Neural progenitor cell (in vitro differentiated cells): ENCODE measurements around the gene MYPN. TPM values are rescaled to one million over a fixed set of nuclear protein-coding genes. Genes with fewer than 3 reads are reported as not detected.

ENCODE experiments used
- DNase-seq: peaks from one replicate; pipeline ENCODE4 v3.0.0-alpha.2; 2016; ENCODE audit warnings: low spot score
- H2AFZ ChIP-seq: fragments of 200-600 bp; sonication (generic); replicated peaks from 2 replicates; pipeline ENCODE4 v1.6.1; 2016; ENCODE audit warnings: antibody characterized with exemption
- H3F3A ChIP-seq: fragments of 200-600 bp; sonication (generic); 2 replicates; pipeline ENCODE4 v1.6.1; 2016; ENCODE audit warnings: antibody characterized with exemption, low read depth
- H3K27ac ChIP-seq: fragments of 200-600 bp; sonication (generic); 2 replicates; pipeline ENCODE4 v1.5.1; 2016; ENCODE audit warnings: mild to moderate bottlenecking
- H3K27me3 ChIP-seq: fragments of 200-600 bp; sonication (generic); 2 replicates; pipeline ENCODE4 v1.6.1; 2016; ENCODE audit warnings: mild to moderate bottlenecking, moderate library complexity
- H3K36me3 ChIP-seq: fragments of 200-600 bp; sonication (generic); 2 replicates; pipeline ENCODE4 v1.5.1; 2016
- H3K4me1 ChIP-seq: fragments of 200-600 bp; sonication (generic); 2 replicates; pipeline ENCODE4 v1.6.1; 2016; ENCODE audit warnings: mixed run types
- H3K4me2 ChIP-seq: fragments of 200-600 bp; sonication (generic); 2 replicates; pipeline ENCODE4 v1.6.1; 2016
- H3K4me3 ChIP-seq: fragments of 200-600 bp; sonication (generic); 2 replicates; pipeline ENCODE4 v1.5.1; 2016
- H3K79me2 ChIP-seq: fragments of 200-600 bp; sonication (generic); 2 replicates; pipeline ENCODE4 v1.6.1; 2016; ENCODE audit warnings: low read depth
- H3K9ac ChIP-seq: fragments of 200-600 bp; sonication (generic); 2 replicates; pipeline ENCODE4 v1.6.1; 2016
- H3K9me3 ChIP-seq: fragments of 200-600 bp; sonication (generic); 2 replicates; pipeline ENCODE4 v1.5.1; 2016; ENCODE audit warnings: low read depth
- H4K20me1 ChIP-seq: fragments of 200-600 bp; sonication (generic); 2 replicates; pipeline ENCODE4 v1.6.1; 2016; ENCODE audit warnings: low read depth
- H3K27ac Mint-ChIP-seq: 3 replicates; pipeline ENCODE4 v1.8.0; 2021; ENCODE audit warnings: mixed read lengths
- H3K27me3 Mint-ChIP-seq: 2 replicates; pipeline ENCODE4 v1.8.0; 2022; ENCODE audit warnings: low read depth, mild to moderate bottlenecking, inconsistent platforms, moderate library complexity, mixed read lengths; ENCODE audit not compliant: insufficient read depth
- H3K36me3 Mint-ChIP-seq: 3 replicates; pipeline ENCODE4 v1.8.0; 2021; ENCODE audit warnings: mixed read lengths
- H3K4me1 Mint-ChIP-seq: 3 replicates; pipeline ENCODE4 v1.8.0; 2021; ENCODE audit warnings: mixed read lengths
- H3K4me3 Mint-ChIP-seq: 3 replicates; pipeline ENCODE4 v1.8.0; 2021; ENCODE audit warnings: mild to moderate bottlenecking, moderate library complexity, mixed read lengths
- H3K9me3 Mint-ChIP-seq: 3 replicates; pipeline ENCODE4 v1.8.0; 2020; ENCODE audit warnings: mixed read lengths
- CTCF ChIP-seq: fragments of 200-600 bp; sonication (generic); IDR thresholded peaks from 2 replicates; pipeline ENCODE4 v1.5.1; 2017; ENCODE audit warnings: antibody characterized with exemption, mild to moderate bottlenecking
- EZH2 ChIP-seq: fragments of 200-600 bp; sonication (generic); IDR thresholded peaks from 2 replicates; pipeline ENCODE4 v1.6.1; 2017; ENCODE audit warnings: antibody characterized with exemption, mild to moderate bottlenecking, moderate library complexity
- EZH2phosphoT487 ChIP-seq: fragments of 200-600 bp; sonication (generic); IDR thresholded peaks from 2 replicates; pipeline ENCODE4 v1.6.1; 2017; ENCODE audit warnings: antibody characterized with exemption
- total RNA-seq: library from RNA; depleted of rRNA; stranded (reverse); fragments of >200 nt; gene quantifications from 2 replicates; pipeline ENCODE4 v1.2.3, GENCODE V29; 2015; ENCODE audit warnings: low replicate concordance

Gene MYPN
- total RNA-seq, 1 donor from 2014 or later, result not detected

GRCh38 chr10:68110027-68110426, 739 bp downstream of the MYPN start:
- Histone ChIP-seq H3K36me3 (no peaks in the 10 kb centered on the region), H3F3A (no peaks in the 10 kb centered on the region), H2AFZ (no peak overlapping the region), H3K27me3 (no peaks in the 10 kb centered on the region), H3K79me2 (no peaks in the 10 kb centered on the region), H3K4me1 (no peaks in the 10 kb centered on the region), H3K9me3 (no peaks in the 10 kb centered on the region), H3K4me3 (no peak overlapping the region), H3K4me2 (no peak overlapping the region), H3K27ac (no peak overlapping the region), H3K9ac (no peak overlapping the region), H4K20me1 (no peaks in the 10 kb centered on the region)
- no peaks in the 10 kb centered on the region for H3K9me3 Mint-ChIP-seq
- TF ChIP-seq CTCF (no peak), EZH2 (no peak), EZH2phosphoT487 (no peak)
- no peaks in the 10 kb centered on the region for H3K36me3 Mint-ChIP-seq
- no peak for DNase-seq
- no peak overlapping the region for H3K4me3 Mint-ChIP-seq
- H3K4me1 Mint-ChIP-seq, result no peaks in the 10 kb centered on the region
- H3K27ac Mint-ChIP-seq, result no peak overlapping the region
- no peaks in the 10 kb centered on the region for H3K27me3 Mint-ChIP-seq

GRCh38 chr10:68111584-68111983, 2.3 kb downstream of the MYPN start:
- TF ChIP-seq CTCF (no peak), EZH2phosphoT487 (no peak), EZH2 (no peak)
- no peak overlapping the region for H3K27ac ChIP-seq
- DNase-seq, result no peak
- no peaks in the 10 kb centered on the region for H3F3A ChIP-seq
- no peaks in the 10 kb centered on the region for H3K4me1 ChIP-seq
- H2AFZ ChIP-seq, result no peak overlapping the region
- H3K36me3 Mint-ChIP-seq, result no peaks in the 10 kb centered on the region
- H3K9me3 Mint-ChIP-seq, result no peaks in the 10 kb centered on the region
- H3K27me3 Mint-ChIP-seq, result no peaks in the 10 kb centered on the region
- H3K36me3 ChIP-seq, result no peaks in the 10 kb centered on the region
- H3K4me3 ChIP-seq, result no peak overlapping the region
- H3K4me3 Mint-ChIP-seq, result no peak overlapping the region
- no peaks in the 10 kb centered on the region for H3K9me3 ChIP-seq
- H3K27me3 ChIP-seq, result no peaks in the 10 kb centered on the region
- H3K79me2 ChIP-seq, result no peaks in the 10 kb centered on the region
- no peak overlapping the region for H3K9ac ChIP-seq
- H3K27ac Mint-ChIP-seq, result no peak overlapping the region
- H3K4me2 ChIP-seq, result no peak overlapping the region
- H4K20me1 ChIP-seq, result no peaks in the 10 kb centered on the region
- no peaks in the 10 kb centered on the region for H3K4me1 Mint-ChIP-seq

- H3K36me3 Mint-ChIP-seq, result no peaks in the 10 kb centered on the region
- Histone ChIP-seq H3K9me3 (no peaks in the 10 kb centered on the region), H3K27me3 (no peaks in the 10 kb centered on the region), H3K9ac (no peak overlapping the region), H3K4me3 (no peak overlapping the region), H3K4me2 (no peak overlapping the region), H3F3A (no peaks in the 10 kb centered on the region), H3K79me2 (no peaks in the 10 kb centered on the region), H4K20me1 (no peaks in the 10 kb centered on the region), H3K36me3 (no peaks in the 10 kb centered on the region), H2AFZ (no peak overlapping the region), H3K4me1 (no peaks in the 10 kb centered on the region), H3K27ac (no peak overlapping the region)
- H3K27ac Mint-ChIP-seq, result no peak overlapping the region
- DNase-seq, result no peak
- H3K9me3 Mint-ChIP-seq, result no peaks in the 10 kb centered on the region
- no peaks in the 10 kb centered on the region for H3K4me1 Mint-ChIP-seq
- TF ChIP-seq CTCF (no peak), EZH2 (no peak), EZH2phosphoT487 (no peak)
- H3K4me3 Mint-ChIP-seq, result no peak overlapping the region
- no peaks in the 10 kb centered on the region for H3K27me3 Mint-ChIP-seq
Observed at GRCh38 chr10:68112837-68113236, 3.5 kb downstream of the MYPN start.

GRCh38 chr10:68118657-68119056, 9.4 kb downstream of the MYPN start:
- Histone ChIP-seq H4K20me1 (no peaks in the 10 kb centered on the region), H3K9me3 (no peaks in the 10 kb centered on the region), H3K27ac (no peak overlapping the region), H3F3A (no peaks in the 10 kb centered on the region), H3K4me1 (no peaks in the 10 kb centered on the region), H3K4me2 (no peak overlapping the region), H3K27me3 (no peaks in the 10 kb centered on the region), H3K9ac (no peak overlapping the region), H2AFZ (no peak overlapping the region), H3K79me2 (no peaks in the 10 kb centered on the region), H3K4me3 (no peak overlapping the region), H3K36me3 (no peaks in the 10 kb centered on the region)
- no peak overlapping the region for H3K4me3 Mint-ChIP-seq
- TF ChIP-seq EZH2phosphoT487 (no peak), EZH2 (no peak), CTCF (no peak)
- no peaks in the 10 kb centered on the region for H3K27me3 Mint-ChIP-seq
- no peaks in the 10 kb centered on the region for H3K9me3 Mint-ChIP-seq
- H3K4me1 Mint-ChIP-seq, result no peaks in the 10 kb centered on the region
- no peak overlapping the region for H3K27ac Mint-ChIP-seq
- no peak for DNase-seq
- H3K36me3 Mint-ChIP-seq, result no peaks in the 10 kb centered on the region
